BLaER1 treated with 17β-estradiol and CSF1 and Interleukin-3, amounts not matched to agents 10 nM and 100 nM (cell line): ENCODE results near the gene FOXC1.

Experiments used
- H3K27ac ChIP-seq, 11 experiments: shearing (Covaris generic); formaldehyde crosslinking; 2 replicates each; pipeline ENCODE4 v1.8.1; 2022
- H3K27me3 ChIP-seq, 11 experiments: shearing (Covaris generic); formaldehyde crosslinking; 2 replicates each; pipeline ENCODE4 v1.8.1; 2022
- H3K36me3 ChIP-seq, 11 experiments: shearing (Covaris generic); formaldehyde crosslinking; 2 replicates each; pipeline ENCODE4 v1.8.1; 2022
- H3K4me1 ChIP-seq, 10 experiments: shearing (Covaris generic); formaldehyde crosslinking; 2 replicates each; pipeline ENCODE4 v1.8.1; 2022
- H3K4me2 ChIP-seq, 11 experiments: shearing (Covaris generic); formaldehyde crosslinking; 2 replicates each; pipeline ENCODE4 v1.8.1; 2022
- H3K4me3 ChIP-seq, 10 experiments: shearing (Covaris generic); formaldehyde crosslinking; 2 replicates each; pipeline ENCODE4 v1.8.1; 2022
- H3K9ac ChIP-seq, 11 experiments: shearing (Covaris generic); formaldehyde crosslinking; 2 replicates each; pipeline ENCODE4 v1.8.1; 2022
- H3K9me3 ChIP-seq, 11 experiments: shearing (Covaris generic); formaldehyde crosslinking; replicated peaks in 1 of 11; 2 replicates each; pipeline ENCODE4 v1.8.1; 2022
- H4K20me1 ChIP-seq, 11 experiments: shearing (Covaris generic); formaldehyde crosslinking; 2 replicates each; pipeline ENCODE4 v1.8.1; 2022
- Cebpa-rat ChIP-seq, 11 experiments: shearing (Covaris generic); IDR thresholded peaks; 2 replicates each; pipeline ENCODE4 v1.8.1; 2022

The FOXC1 gene

GRCh38 chr6:1589208-1589607 lies 20.5 kb upstream of the FOXC1 start:
- no peak overlapping the region for H3K9ac ChIP-seq
- H3K4me3 ChIP-seq = no peak overlapping the region
- H3K9me3 ChIP-seq = no peaks in the 10 kb centered on the region
- H3K4me2 ChIP-seq = no peak overlapping the region
- no peak for TF ChIP-seq Cebpa-rat (IDR thresholded peaks at IDR 0.05)
- H3K4me1 ChIP-seq = peaks cover 0 to 5% (median under 1%) of the 10 kb centered on the region in 10 experiments; a peak in 4 of 20 replicates
- no peaks in the 10 kb centered on the region for H3K36me3 ChIP-seq
- no peaks in the 10 kb centered on the region; a peak in 1 of 22 replicates for H4K20me1 ChIP-seq
- H3K27ac ChIP-seq = no peak overlapping the region
- peaks cover under 1 to 15% (median 10%) of the 10 kb centered on the region in 11 experiments; a peak in 19 of 22 replicates for H3K27me3 ChIP-seq

GRCh38 chr6:1590580-1590979 lies 19.1 kb upstream of the FOXC1 start:
- no peak for TF ChIP-seq Cebpa-rat (IDR thresholded peaks at IDR 0.05)
- H3K27me3 ChIP-seq = peaks cover 14 to 28% (median 24%) of the 10 kb centered on the region in 11 experiments
- peaks cover 0 to 5% (median 0%) of the 10 kb centered on the region in 11 experiments; a peak in 3 of 22 replicates for H4K20me1 ChIP-seq
- peaks cover 11 to 19% (median 14%) of the 10 kb centered on the region in 10 experiments for H3K4me1 ChIP-seq
- H3K9me3 ChIP-seq = no peaks in the 10 kb centered on the region
- no peak overlapping the region for H3K27ac ChIP-seq
- no peak overlapping the region for H3K9ac ChIP-seq
- no peak overlapping the region for H3K4me3 ChIP-seq
- H3K36me3 ChIP-seq = no peaks in the 10 kb centered on the region
- H3K4me2 ChIP-seq = no peak overlapping the region

DNA sequence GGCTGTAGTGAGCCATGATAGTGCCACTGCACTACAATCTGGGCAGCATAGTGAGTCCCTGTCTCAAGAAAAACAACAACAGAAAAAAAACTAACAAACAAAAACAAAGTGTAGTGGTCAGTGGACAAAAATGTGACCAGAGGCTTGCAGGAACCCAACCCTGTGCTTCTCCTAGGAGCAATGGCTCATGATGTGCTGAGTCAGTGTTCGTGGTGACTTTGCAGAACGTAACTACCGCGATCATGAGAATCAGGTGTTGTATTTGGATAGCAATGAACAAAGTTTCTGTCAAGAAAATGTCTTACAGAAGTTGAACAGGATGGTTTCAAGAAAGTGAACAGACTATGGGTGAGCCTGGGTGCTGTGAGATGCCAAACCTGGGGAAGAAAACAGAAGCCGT lies 18.5 kb upstream of the FOXC1 start:
- Histone ChIP-seq H3K27ac (no peak overlapping the region), H3K36me3 (no peaks in the 10 kb centered on the region), H3K27me3 (peaks cover 20 to 35% (median 29%) of the 10 kb centered on the region in 11 experiments), H3K4me2 (no peak overlapping the region), H3K4me1 (peaks cover 17 to 25% (median 20%) of the 10 kb centered on the region in 10 experiments), H3K4me3 (no peak overlapping the region), H4K20me1 (peaks cover 0 to 8% (median 0%) of the 10 kb centered on the region in 11 experiments; a peak in 3 of 22 replicates), H3K9ac (no peak overlapping the region), H3K9me3 (no peaks in the 10 kb centered on the region)
- no peak for TF ChIP-seq Cebpa-rat (IDR thresholded peaks at IDR 0.05)

DNA sequence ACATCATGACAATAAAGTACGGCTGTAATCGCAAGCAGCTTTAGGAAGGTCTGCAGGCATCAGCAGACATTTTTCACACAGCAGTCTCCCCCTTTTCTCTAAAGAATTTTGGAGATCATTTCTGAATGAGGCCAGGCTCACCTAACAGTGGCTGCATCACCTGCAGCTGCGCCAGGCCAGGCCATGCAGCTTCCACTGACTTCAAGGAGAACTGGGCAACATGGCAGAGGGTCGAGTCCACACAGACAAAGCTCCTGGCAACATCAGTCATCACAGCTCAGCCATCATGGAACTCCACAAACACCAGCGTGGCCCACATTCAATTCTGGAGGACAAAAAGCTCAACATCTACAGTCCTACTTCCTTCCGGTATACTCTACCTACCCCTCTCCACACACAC lies 17.8 kb upstream of the FOXC1 start:
- Histone ChIP-seq H3K4me1 (peaks cover 17 to 25% (median 20%) of the 10 kb centered on the region in 10 experiments), H3K9me3 (no peaks in the 10 kb centered on the region), H3K4me3 (no peak overlapping the region), H3K9ac (no peak overlapping the region), H3K36me3 (no peaks in the 10 kb centered on the region), H3K27ac (no peak overlapping the region), H3K4me2 (no peak overlapping the region), H3K27me3 (peaks cover 20 to 35% (median 30%) of the 10 kb centered on the region in 11 experiments), H4K20me1 (peaks cover 0 to 8% (median 0%) of the 10 kb centered on the region in 11 experiments; a peak in 3 of 22 replicates)
- TF ChIP-seq Cebpa-rat (IDR thresholded peaks at IDR 0.05) = no peak

- Histone ChIP-seq H4K20me1 (peaks cover 0 to 8% (median 0%) of the 10 kb centered on the region in 11 experiments; a peak in 3 of 22 replicates), H3K9me3 (no peaks in the 10 kb centered on the region), H3K27ac (no peak overlapping the region), H3K4me1 (peaks cover 17 to 25% (median 20%) of the 10 kb centered on the region in 10 experiments), H3K4me2 (no peak overlapping the region), H3K27me3 (peaks cover 20 to 42% (median 32%) of the 10 kb centered on the region in 11 experiments), H3K9ac (no peak overlapping the region), H3K4me3 (no peak overlapping the region), H3K36me3 (no peaks in the 10 kb centered on the region)
- TF ChIP-seq Cebpa-rat (IDR thresholded peaks at IDR 0.05) = no peak
Observed at GRCh38 chr6:1592852-1593251, 16.9 kb upstream of the FOXC1 start.

GRCh38 chr6:1593286-1593957 lies 16.3 kb upstream of the FOXC1 start:
- H3K27me3 ChIP-seq = peaks cover 20 to 45% (median 33%) of the 10 kb centered on the region in 11 experiments
- H3K4me2 ChIP-seq = no peak overlapping the region
- peaks cover 0 to 8% (median 0%) of the 10 kb centered on the region in 11 experiments; a peak in 3 of 22 replicates for H4K20me1 ChIP-seq
- no peaks in the 10 kb centered on the region for H3K9me3 ChIP-seq
- H3K36me3 ChIP-seq = no peaks in the 10 kb centered on the region
- no peak overlapping the region for H3K9ac ChIP-seq
- H3K4me1 ChIP-seq = peaks cover 17 to 25% (median 20%) of the 10 kb centered on the region in 10 experiments
- H3K27ac ChIP-seq = no peak overlapping the region
- no peak for TF ChIP-seq Cebpa-rat (IDR thresholded peaks at IDR 0.05)
- no peak overlapping the region for H3K4me3 ChIP-seq

GRCh38 chr6:1593958-1594314 lies 15.8 kb upstream of the FOXC1 start:
- Histone ChIP-seq H3K36me3 (no peaks in the 10 kb centered on the region), H4K20me1 (peaks cover 0 to 8% (median 0%) of the 10 kb centered on the region in 11 experiments; a peak in 3 of 22 replicates), H3K9ac (no peak overlapping the region), H3K27ac (no peak overlapping the region), H3K4me1 (peaks cover 17 to 25% (median 20%) of the 10 kb centered on the region in 10 experiments), H3K4me3 (no peak overlapping the region), H3K9me3 (no peaks in the 10 kb centered on the region), H3K27me3 (peaks cover 20 to 50% (median 35%) of the 10 kb centered on the region in 11 experiments), H3K4me2 (peak overlapping the region in 3 of 11 experiments; percentile 93 to 96 (median 95); a peak in 3 of 22 replicates)
- TF ChIP-seq Cebpa-rat (IDR thresholded peaks at IDR 0.05) = no peak

GRCh38 chr6:1594445-1595200 lies 15.1 kb upstream of the FOXC1 start:
- H3K27me3 ChIP-seq = peaks cover 22 to 57% (median 39%) of the 10 kb centered on the region in 11 experiments
- peak overlapping the region in 6 of 10 experiments; percentile 13 to 57 (median 33); a peak in 9 of 20 replicates for H3K4me3 ChIP-seq
- peaks cover 0 to 8% (median 0%) of the 10 kb centered on the region in 11 experiments; a peak in 3 of 22 replicates for H4K20me1 ChIP-seq

More at GRCh38 chr6:1594445-1595200, 15.1 kb upstream of the FOXC1 start:
- TF ChIP-seq Cebpa-rat (IDR thresholded peaks at IDR 0.05) = no peak
- H3K9me3 ChIP-seq = no peaks in the 10 kb centered on the region
- H3K27ac ChIP-seq = no peak overlapping the region
- H3K9ac ChIP-seq = peak overlapping the region in 3 of 11 experiments; percentile 33 to 43 (median 34); a peak in 3 of 22 replicates
- peaks cover 17 to 25% (median 20%) of the 10 kb centered on the region in 10 experiments for H3K4me1 ChIP-seq
- H3K36me3 ChIP-seq = no peaks in the 10 kb centered on the region
- H3K4me2 ChIP-seq = peak overlapping the region; percentile 80 to 97 (median 91)
